Activated CD4-positive, alpha-beta T cell treated with anti-CD3 and anti-CD28 coated beads, Interleukin-2, Interleukin-6, amounts not matched to agents 100 ng/mL and 50 ng/mL, durations not matched to agents 16 hours and 8 hours (primary cell): ENCODE results near the gene PNLIP.

Experiments used
- DNase-seq: peaks from one replicate; pipeline ENCODE4 v3.0.0-alpha.2; 2020

PNLIP gene

GRCh38 chr10:116587878-116588591 is 42.3 kb downstream of the PNLIP start:
- DNase-seq: no peak

DNA sequence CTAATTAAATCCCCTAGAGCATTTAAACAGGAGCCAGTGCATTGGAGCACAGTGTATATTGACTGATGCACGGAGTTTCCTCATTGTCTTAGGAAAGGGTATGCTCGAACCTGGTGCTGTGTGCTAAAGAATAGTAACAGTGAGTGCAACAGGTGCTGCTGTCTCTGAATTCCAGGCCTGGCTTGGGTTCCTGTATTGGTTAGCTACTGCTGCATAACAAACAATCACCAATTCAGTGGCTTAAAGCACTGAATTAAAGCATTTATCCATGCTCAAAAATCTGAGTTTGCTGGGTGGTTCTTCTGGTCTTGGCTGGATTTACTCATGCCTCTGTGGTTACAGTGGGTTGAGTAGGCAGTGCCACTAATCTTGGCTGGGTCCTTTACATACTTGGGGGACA is 43.3 kb downstream of the PNLIP start:
- DNase-seq: no peak

- no peak for DNase-seq
Observed at GRCh38 chr10:116589926-116590325, 44.2 kb downstream of the PNLIP start.

- DNase-seq: no peak
Observed at GRCh38 chr10:116590590-116591444, 45.1 kb downstream of the PNLIP start, which contains the start of gene PNLIPRP1. Gene PNLIPRP1 (plus strand): TSS chr10:116590959. CDS start chr10:116591130, 171 bp downstream.

GRCh38 chr10:116593139-116593740 is 47.5 kb downstream of the PNLIP start:
- DNase-seq: no peak

DNA sequence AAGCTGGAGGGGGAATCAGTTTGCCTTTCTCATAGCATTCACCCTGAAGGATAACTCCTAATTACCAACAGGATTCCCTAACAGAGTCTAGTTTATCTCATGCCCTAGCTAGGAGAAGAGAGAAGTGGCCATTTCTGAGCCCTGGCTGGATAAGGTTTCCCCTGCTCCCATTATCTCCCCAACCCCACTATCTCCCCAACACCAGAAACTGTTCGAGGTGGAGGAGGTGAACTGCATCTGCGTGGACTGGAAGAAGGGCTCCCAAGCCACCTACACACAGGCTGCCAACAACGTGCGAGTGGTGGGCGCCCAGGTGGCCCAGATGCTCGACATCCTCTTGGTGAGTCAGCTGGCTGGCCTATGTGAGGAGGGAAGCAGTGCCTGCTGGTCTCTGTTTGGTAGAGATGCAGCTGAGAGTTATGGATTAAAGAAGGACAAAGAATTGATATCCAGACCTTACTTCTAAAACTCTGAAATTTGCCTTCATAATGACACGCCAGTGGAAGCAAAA is 48.8 kb downstream of the PNLIP start:
- no peak for DNase-seq

DNA sequence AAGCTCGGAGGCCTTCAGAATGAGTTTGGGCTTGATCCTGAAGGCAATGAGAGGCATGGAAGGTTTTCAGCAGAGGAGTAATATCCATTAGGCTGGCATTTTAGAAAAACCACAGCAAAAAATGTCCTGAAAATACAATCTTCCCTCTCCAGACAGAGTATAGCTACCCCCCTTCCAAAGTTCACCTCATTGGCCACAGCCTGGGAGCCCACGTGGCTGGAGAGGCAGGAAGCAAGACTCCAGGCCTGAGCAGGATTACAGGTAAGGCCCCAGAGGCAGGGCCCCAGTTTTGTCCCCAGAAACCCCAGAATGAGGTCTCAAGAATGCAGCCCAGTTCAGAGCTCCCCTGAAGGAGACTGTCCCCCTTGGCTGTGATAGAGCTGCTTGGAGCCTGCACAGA is 50.3 kb downstream of the PNLIP start:
- no peak for DNase-seq

- no peak for DNase-seq
Observed at GRCh38 chr10:116597543-116597942, 51.8 kb downstream of the PNLIP start.

GRCh38 chr10:116598329-116598728 is 52.6 kb downstream of the PNLIP start:
- DNase-seq: no peak

GRCh38 chr10:116599991-116600390 is 54.3 kb downstream of the PNLIP start:
- no peak for DNase-seq

DNA sequence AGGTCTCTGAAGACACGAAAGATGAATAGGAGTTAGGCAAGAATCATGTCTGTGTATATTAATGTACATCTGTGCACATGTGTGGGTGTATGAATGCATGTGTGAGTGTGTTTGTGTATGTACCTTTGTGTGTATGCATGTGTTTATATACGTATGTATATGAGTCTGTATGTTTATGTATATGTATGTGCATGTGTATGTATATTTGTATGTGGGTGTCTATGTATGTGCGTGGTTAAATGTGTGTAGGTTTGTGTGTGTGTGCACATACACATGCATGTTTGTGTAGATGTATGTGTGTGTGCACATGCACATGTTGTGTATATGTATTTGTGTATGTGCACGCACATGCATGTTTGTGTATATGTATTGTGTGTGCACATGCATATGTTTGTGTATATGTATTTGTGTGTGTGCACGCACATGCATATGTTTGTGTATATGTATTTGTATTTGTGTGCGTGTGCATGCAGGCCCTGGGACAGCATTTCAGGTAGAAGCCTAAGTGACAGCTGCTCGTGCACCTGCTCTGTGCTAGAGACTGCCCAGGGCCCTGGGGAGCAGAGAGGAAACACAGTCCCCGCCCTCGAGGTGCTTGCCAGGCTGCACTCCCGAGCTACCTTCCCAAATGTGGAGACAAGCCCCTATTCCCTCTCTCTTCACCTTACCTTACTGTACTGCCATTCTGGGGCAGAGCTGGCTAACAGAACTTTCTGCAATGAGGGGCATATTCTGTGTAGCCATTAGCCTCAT is 57.1 kb downstream of the PNLIP start:
- DNase-seq: no peak

DNA sequence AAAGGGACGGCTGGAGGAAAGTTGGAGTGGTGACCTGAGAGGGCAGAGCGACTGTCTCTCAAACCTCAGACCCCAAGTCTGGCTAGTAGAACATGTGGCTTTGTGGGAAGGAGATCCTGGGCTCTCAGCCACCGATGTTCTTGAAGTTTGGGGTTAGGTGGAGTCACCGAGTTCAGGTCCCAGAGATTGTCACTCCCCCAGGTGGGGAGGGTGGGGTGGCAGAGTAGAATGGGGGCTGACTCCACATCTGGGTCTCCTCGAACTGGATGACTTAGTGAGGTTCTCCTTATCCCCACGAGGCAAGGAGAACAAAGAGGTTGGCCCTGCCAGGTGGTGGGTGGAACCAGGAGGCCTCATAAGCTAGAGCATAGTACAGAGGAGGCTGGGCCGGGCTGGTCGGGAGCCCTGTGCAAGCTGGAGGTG is 60.3 kb downstream of the PNLIP start:
- no peak for DNase-seq

- DNase-seq: no peak
Observed at GRCh38 chr10:116607336-116607735, 61.6 kb downstream of the PNLIP start.

GRCh38 chr10:116608686-116609594 is 63.2 kb downstream of the PNLIP start:
- DNase-seq: no peak

- no peak for DNase-seq
Observed at GRCh38 chr10:116610443-116611152, 64.9 kb downstream of the PNLIP start.

GRCh38 chr10:116611153-116611545 is 65.4 kb downstream of the PNLIP start:
- DNase-seq: no peak

DNA sequence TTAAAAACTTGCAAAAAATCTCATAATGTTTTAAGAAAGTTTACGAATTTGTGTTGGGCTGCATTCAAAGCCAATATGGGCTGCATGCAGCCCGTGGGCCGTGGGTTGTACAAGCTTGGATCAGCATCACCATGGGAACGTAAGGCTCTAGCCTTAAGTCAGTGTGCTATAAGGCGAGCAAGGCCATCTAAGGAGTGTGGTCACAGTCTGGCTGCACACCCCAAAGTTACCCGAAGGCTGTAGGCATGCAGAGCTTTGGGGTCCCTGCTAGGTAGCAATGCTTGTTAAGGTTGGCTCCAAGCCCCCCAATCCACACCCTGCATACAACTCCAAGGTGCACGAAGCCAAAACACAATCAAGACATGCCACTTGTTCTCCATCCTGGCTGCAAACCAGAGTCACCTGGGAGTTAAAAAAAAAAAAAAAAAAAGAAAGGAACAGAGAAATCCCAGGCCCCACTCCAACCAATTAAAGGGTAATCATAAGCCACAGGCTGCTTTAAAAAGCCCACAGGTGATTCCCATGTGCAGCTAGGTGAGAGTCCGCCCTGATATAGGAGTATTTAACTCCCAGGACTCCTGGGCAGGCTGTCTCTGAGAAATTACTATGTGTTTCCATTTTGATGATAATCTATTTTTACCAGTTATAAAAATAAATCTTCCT is 66.5 kb downstream of the PNLIP start:
- DNase-seq: no peak

DNA sequence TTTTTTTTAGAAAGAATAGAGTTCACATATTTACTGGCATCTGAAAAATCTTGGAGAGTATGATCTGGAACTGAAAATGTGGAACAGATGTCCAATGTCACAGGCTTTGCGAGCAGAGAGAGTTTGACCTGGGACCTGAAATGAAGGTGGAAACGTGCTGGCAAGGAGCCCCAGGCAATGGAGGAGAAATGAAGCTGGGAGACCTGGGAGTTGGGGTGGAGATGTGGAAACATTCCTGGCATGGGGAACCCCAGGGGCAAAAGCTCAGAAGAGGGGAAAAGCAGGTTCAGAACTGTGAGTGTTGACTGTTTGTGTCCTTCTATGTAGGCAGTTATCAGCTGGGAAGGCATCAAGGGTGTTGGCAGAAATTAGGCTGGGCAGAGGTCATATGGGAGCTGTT is 67.7 kb downstream of the PNLIP start:
- no peak for DNase-seq

- no peak for DNase-seq
Observed at GRCh38 chr10:116614796-116615195, 69.1 kb downstream of the PNLIP start.

GRCh38 chr10:116615199-116615776 is 69.6 kb downstream of the PNLIP start:
- no peak for DNase-seq
